Vagina (tissue), 2 donors: ENCODE measurements around the gene AVPR1A. TPM values are rescaled to one million over a fixed set of nuclear protein-coding genes. Genes with fewer than 3 reads are reported as not detected.

Experiments
- DNase-seq, 2 donors: peaks; one replicate each; pipeline ENCODE4 v3.0.0-alpha.2; 2017; ENCODE audit errors: extremely low spot score in 2 of 2
- H3K27ac ChIP-seq: fragments of 200-600 bp; sonication (generic); one replicate; pipeline ENCODE4 v1.5.1; 2019
- H3K27me3 ChIP-seq: fragments of 200-600 bp; sonication (generic); one replicate; pipeline ENCODE4 v1.5.1; 2019
- H3K36me3 ChIP-seq, 2 donors: fragments of 200-600 bp; sonication (generic); one replicate each; pipeline ENCODE4 v1.5.1; 2017 to 2019
- H3K4me1 ChIP-seq: fragments of 200-600 bp; sonication (generic); one replicate; pipeline ENCODE4 v1.5.1; 2019
- H3K4me3 ChIP-seq, 2 donors: fragments of 200-600 bp; sonication (generic); 1 replicate in 1 of 2; 2 replicates in 1 of 2; pipeline ENCODE4 v1.5.1; 2016 to 2019
- H3K9me3 ChIP-seq: fragments of 200-600 bp; sonication (generic); one replicate; pipeline ENCODE4 v1.5.1; 2019
- POLR2A ChIP-seq, 2 donors: fragments of 450-650 bp; IDR thresholded peaks; one replicate each; pipeline ENCODE4 v1.6.1; 2017; ENCODE audit warnings: antibody characterized with exemption in 2 of 2, mild to moderate bottlenecking in 2 of 2, moderate library complexity in 2 of 2
- POLR2AphosphoS5 ChIP-seq, 2 donors: sonication (generic); formaldehyde crosslinking; IDR thresholded peaks; one replicate each; pipeline ENCODE4 v1.9.0; 2017; ENCODE audit warnings: antibody characterized with exemption in 2 of 2, mild to moderate bottlenecking in 2 of 2, low read depth in 1 of 2; ENCODE audit not compliant: insufficient read depth in 1 of 2
- intact Hi-C: fragments of 100-400 bp; cut with DNase I; formaldehyde crosslinking; loops from one replicate; pipeline ENCODE4 v1.15.1; 2023
- total RNA-seq: library from RNA; depleted of rRNA; stranded (reverse); fragments of >200 nt; gene quantifications from one replicate; pipeline ENCODE4 v1.2.3, GENCODE V29; 2016
- TF ChIP-seq, protein P1 (sequence below), 3 experiments: fragments of 450-650 bp in 2 of 3; fragments of 200-600 bp in 1 of 3; sonication (generic) in 1 of 3; IDR thresholded peaks; one replicate each; pipeline ENCODE4 v1.5.1; 2017 to 2019; ENCODE audit warnings: antibody characterized with exemption in 3 of 3, mild to moderate bottlenecking in 2 of 3, moderate library complexity in 2 of 3

The AVPR1A gene
- total RNA-seq, 1 donor from 2014 or later: 9.8 TPM

- Histone ChIP-seq H3K27me3 (no peaks in the 10 kb centered on the region), H3K9me3 (no peaks in the 10 kb centered on the region), H3K4me1 (peaks cover 12% of the 10 kb centered on the region), H3K27ac (peak overlapping the region; percentile 69), H3K4me3 (peak overlapping the region; percentile 47 to 54), H3K36me3 (no peaks in the 10 kb centered on the region)
- no peak for DNase-seq
- TF ChIP-seq, protein P1, sequence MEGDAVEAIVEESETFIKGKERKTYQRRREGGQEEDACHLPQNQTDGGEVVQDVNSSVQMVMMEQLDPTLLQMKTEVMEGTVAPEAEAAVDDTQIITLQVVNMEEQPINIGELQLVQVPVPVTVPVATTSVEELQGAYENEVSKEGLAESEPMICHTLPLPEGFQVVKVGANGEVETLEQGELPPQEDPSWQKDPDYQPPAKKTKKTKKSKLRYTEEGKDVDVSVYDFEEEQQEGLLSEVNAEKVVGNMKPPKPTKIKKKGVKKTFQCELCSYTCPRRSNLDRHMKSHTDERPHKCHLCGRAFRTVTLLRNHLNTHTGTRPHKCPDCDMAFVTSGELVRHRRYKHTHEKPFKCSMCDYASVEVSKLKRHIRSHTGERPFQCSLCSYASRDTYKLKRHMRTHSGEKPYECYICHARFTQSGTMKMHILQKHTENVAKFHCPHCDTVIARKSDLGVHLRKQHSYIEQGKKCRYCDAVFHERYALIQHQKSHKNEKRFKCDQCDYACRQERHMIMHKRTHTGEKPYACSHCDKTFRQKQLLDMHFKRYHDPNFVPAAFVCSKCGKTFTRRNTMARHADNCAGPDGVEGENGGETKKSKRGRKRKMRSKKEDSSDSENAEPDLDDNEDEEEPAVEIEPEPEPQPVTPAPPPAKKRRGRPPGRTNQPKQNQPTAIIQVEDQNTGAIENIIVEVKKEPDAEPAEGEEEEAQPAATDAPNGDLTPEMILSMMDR (IDR thresholded peaks at IDR 0.05): peak; percentile 23 to 62 (median 55)
- no peak for TF ChIP-seq POLR2A (IDR thresholded peaks at IDR 0.05)
- intact Hi-C loops: no loop called here
Observed at GRCh38 chr12:63151623-63152320, 771 bp upstream of the AVPR1A start.

DNA sequence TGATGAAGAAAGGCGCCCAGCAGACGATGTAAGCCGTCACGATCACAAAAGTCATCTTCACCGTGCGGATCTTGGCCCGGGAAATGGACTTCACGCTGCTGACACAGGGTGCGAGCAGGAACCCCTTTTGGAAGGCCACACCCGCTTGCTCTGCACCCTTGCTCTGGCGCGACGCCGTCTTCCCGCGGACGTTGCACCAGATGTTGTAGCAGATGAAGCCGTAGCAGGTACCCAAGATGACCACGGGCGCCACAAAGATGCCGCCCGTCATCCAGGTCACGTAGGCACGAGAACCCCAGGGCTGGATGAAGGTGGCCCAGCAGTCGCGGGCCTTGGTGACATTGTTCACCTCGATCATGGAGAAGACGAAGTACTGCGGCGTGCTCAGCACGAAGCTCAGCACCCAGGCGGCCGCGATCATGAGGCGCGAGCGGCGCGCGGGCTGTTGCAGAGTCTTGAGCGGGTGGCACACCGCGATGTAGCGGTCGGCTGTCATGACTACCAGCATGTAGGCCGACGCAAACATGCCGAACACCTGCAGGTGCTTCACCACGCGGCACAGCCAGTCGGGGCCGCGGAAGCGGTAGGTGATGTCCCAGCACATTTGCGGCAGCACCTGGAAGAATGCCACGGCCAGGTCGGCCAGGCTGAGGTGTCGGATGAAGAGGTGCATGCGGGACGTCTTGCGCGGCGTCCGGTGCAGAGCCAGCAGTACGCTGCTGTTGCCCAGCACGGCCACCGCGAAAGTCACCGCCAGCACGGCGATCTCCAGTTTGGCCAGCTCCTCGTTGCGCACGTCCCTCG is 890 bp downstream of the AVPR1A start:
- H3K9me3 ChIP-seq: no peaks in the 10 kb centered on the region
- no peaks in the 10 kb centered on the region for H3K27me3 ChIP-seq
- H3K36me3 ChIP-seq: no peaks in the 10 kb centered on the region
- peak overlapping the region; percentile 69 for H3K27ac ChIP-seq
- intact Hi-C loops: no loop called here
- no peak for DNase-seq
- H3K4me1 ChIP-seq: peaks cover 12% of the 10 kb centered on the region
- peak overlapping the region; percentile 47 to 54 for H3K4me3 ChIP-seq
- no peak for TF ChIP-seq POLR2AphosphoS5 (IDR thresholded peaks at IDR 0.05; ENCODE audit: insufficient read depth in 1 of 2, low read depth in 1 of 2)
- TF ChIP-seq, protein P1 (IDR thresholded peaks at IDR 0.05): no peak
- no peak for TF ChIP-seq POLR2A (IDR thresholded peaks at IDR 0.05)

- no peak for DNase-seq
- no peaks in the 10 kb centered on the region for H3K4me1 ChIP-seq
- no peak overlapping the region for H3K4me3 ChIP-seq
- TF ChIP-seq POLR2A (IDR thresholded peaks at IDR 0.05): no peak
- TF ChIP-seq, protein P1 (IDR thresholded peaks at IDR 0.05): no peak
- no peak for TF ChIP-seq POLR2AphosphoS5 (IDR thresholded peaks at IDR 0.05; ENCODE audit: insufficient read depth in 1 of 2, low read depth in 1 of 2)
- no peaks in the 10 kb centered on the region for H3K27me3 ChIP-seq
- H3K36me3 ChIP-seq: no peaks in the 10 kb centered on the region
- H3K9me3 ChIP-seq: no peaks in the 10 kb centered on the region
- intact Hi-C loops: no loop called here
- H3K27ac ChIP-seq: no peak overlapping the region
Observed at GRCh38 chr12:63144556-63144955, 6.4 kb downstream of the AVPR1A start.

DNA sequence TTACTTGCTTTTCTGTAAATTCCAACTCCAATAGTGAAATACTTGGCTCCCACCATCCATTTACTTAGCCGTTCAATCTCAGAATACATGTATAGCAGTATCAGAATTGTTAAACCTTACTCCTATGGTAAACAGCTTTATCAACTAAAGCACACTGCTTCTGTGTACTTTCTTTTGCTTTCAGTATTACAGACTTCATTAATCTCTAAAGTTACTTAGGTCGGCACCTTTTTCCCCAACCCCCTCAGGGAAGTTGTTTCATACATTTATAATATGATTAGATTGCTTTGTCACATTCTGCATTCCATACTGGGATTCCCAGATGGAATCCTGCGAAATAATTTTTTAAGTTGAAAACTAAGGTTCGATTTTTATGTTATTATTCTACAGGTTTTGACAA is 12.5 kb downstream of the AVPR1A start:
- no peak for DNase-seq
- Histone ChIP-seq H3K27me3 (no peaks in the 10 kb centered on the region), H3K9me3 (no peaks in the 10 kb centered on the region), H3K27ac (no peak overlapping the region), H3K4me1 (no peaks in the 10 kb centered on the region), H3K36me3 (no peaks in the 10 kb centered on the region), H3K4me3 (no peak overlapping the region)
- intact Hi-C loops: no loop called here
- TF ChIP-seq, protein P1 (IDR thresholded peaks at IDR 0.05): no peak
- TF ChIP-seq POLR2AphosphoS5 (IDR thresholded peaks at IDR 0.05; ENCODE audit: insufficient read depth in 1 of 2, low read depth in 1 of 2): no peak
- no peak for TF ChIP-seq POLR2A (IDR thresholded peaks at IDR 0.05)

GRCh38 chr12:63133981-63134380 is 17.0 kb downstream of the AVPR1A start:
- no peaks in the 10 kb centered on the region for H3K36me3 ChIP-seq
- H3K27ac ChIP-seq: no peak overlapping the region
- no peaks in the 10 kb centered on the region for H3K27me3 ChIP-seq
- TF ChIP-seq, protein P1 (IDR thresholded peaks at IDR 0.05): no peak
- no peak for TF ChIP-seq POLR2A (IDR thresholded peaks at IDR 0.05)
- no peak for TF ChIP-seq POLR2AphosphoS5 (IDR thresholded peaks at IDR 0.05; ENCODE audit: insufficient read depth in 1 of 2, low read depth in 1 of 2)
- no peaks in the 10 kb centered on the region for H3K4me1 ChIP-seq
- no peak for DNase-seq
- intact Hi-C loops: loop anchor here (5.0 kb wide), 1 partner anchor 1037 kb away; no protein-coding TSS in a partner anchor
- H3K4me3 ChIP-seq: no peak overlapping the region
- no peaks in the 10 kb centered on the region for H3K9me3 ChIP-seq
